Breast epithelium (tissue), 3 donors: ENCODE results near the gene ATP2B2.

Source experiments
- CTCF ChIP-seq, 3 donors: fragments of 450-650 bp; IDR thresholded peaks; one replicate each; pipeline ENCODE4 v1.5.1; 2016 to 2017; ENCODE audit warnings: antibody characterized with exemption in 3 of 3, mild to moderate bottlenecking in 3 of 3, moderate library complexity in 3 of 3
- POLR2A ChIP-seq: fragments of 450-650 bp; IDR thresholded peaks from one replicate; pipeline ENCODE4 v1.6.1; 2016; ENCODE audit warnings: antibody characterized with exemption, mild to moderate bottlenecking, moderate library complexity
- POLR2AphosphoS5 ChIP-seq, 3 donors: sonication (generic); formaldehyde crosslinking; IDR thresholded peaks; one replicate each; pipeline ENCODE4 v1.6.1; 2017; ENCODE audit warnings: antibody characterized with exemption in 3 of 3

- no peak for TF ChIP-seq CTCF (IDR thresholded peaks at IDR 0.05)
- no peak for TF ChIP-seq POLR2A
- TF ChIP-seq POLR2AphosphoS5 (IDR thresholded peaks at IDR 0.05), result no peak
Measured at GRCh38 chr3:10526366-10526765, 21.0 kb upstream of the ATP2B2 start.
